Loucy (cell line): ENCODE results near the gene DVL2.

Experiments used
- EZH2phosphoT487 ChIP-seq: fragments of 200-600 bp; IDR thresholded peaks from 2 replicates; pipeline ENCODE4 v1.6.1; 2018; ENCODE audit warnings: antibody characterized with exemption, mild to moderate bottlenecking, moderate library complexity, borderline replicate concordance
- TF ChIP-seq, protein P1 (sequence below): fragments of 200-600 bp; sonication (generic); conservative IDR thresholded peaks from 2 replicates; pipeline ENCODE4 v1.5.1; 2014; ENCODE audit warnings: mild to moderate bottlenecking, antibody characterized with exemption, low read length

DNA sequence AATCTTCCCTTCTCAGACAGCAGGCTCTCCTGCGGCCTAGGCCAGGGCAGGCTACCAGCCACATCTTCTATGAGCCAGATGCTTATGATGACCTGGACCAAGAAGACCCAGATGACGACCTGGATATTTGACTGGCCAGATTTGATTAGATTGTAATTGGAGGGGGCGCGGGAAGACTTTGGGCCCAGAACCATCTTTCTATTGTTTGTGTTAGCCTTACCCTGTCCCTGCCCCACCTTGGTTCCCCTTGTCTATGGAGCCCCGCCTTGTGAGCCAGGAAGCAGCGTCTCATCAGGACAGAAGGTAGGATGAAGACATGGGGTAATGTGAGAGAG is 25.2 kb upstream of the DVL2 start:
- TF ChIP-seq, protein P1, sequence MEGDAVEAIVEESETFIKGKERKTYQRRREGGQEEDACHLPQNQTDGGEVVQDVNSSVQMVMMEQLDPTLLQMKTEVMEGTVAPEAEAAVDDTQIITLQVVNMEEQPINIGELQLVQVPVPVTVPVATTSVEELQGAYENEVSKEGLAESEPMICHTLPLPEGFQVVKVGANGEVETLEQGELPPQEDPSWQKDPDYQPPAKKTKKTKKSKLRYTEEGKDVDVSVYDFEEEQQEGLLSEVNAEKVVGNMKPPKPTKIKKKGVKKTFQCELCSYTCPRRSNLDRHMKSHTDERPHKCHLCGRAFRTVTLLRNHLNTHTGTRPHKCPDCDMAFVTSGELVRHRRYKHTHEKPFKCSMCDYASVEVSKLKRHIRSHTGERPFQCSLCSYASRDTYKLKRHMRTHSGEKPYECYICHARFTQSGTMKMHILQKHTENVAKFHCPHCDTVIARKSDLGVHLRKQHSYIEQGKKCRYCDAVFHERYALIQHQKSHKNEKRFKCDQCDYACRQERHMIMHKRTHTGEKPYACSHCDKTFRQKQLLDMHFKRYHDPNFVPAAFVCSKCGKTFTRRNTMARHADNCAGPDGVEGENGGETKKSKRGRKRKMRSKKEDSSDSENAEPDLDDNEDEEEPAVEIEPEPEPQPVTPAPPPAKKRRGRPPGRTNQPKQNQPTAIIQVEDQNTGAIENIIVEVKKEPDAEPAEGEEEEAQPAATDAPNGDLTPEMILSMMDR: no peak
- no peak for TF ChIP-seq EZH2phosphoT487
